Neural progenitor cell (in vitro differentiated cells): Measurements from ENCODE around the gene AFG1L. TPM values are rescaled to one million over a fixed set of nuclear protein-coding genes. Genes with fewer than 3 reads are reported as not detected.
A peak's percentile ranks its signal among the peaks of the same experiment; 100 is the strongest.

Source experiments
- DNase-seq: peaks from one replicate; pipeline ENCODE4 v3.0.0-alpha.2; 2016; ENCODE audit warnings: low spot score
- H2AFZ ChIP-seq: fragments of 200-600 bp; sonication (generic); replicated peaks from 2 replicates; pipeline ENCODE4 v1.6.1; 2016; ENCODE audit warnings: antibody characterized with exemption
- H3F3A ChIP-seq: fragments of 200-600 bp; sonication (generic); 2 replicates; pipeline ENCODE4 v1.6.1; 2016; ENCODE audit warnings: antibody characterized with exemption, low read depth
- H3K27ac ChIP-seq: fragments of 200-600 bp; sonication (generic); 2 replicates; pipeline ENCODE4 v1.5.1; 2016; ENCODE audit warnings: mild to moderate bottlenecking
- H3K27me3 ChIP-seq: fragments of 200-600 bp; sonication (generic); 2 replicates; pipeline ENCODE4 v1.6.1; 2016; ENCODE audit warnings: mild to moderate bottlenecking, moderate library complexity
- H3K36me3 ChIP-seq: fragments of 200-600 bp; sonication (generic); 2 replicates; pipeline ENCODE4 v1.5.1; 2016
- H3K4me1 ChIP-seq: fragments of 200-600 bp; sonication (generic); 2 replicates; pipeline ENCODE4 v1.6.1; 2016; ENCODE audit warnings: mixed run types
- H3K4me2 ChIP-seq: fragments of 200-600 bp; sonication (generic); 2 replicates; pipeline ENCODE4 v1.6.1; 2016
- H3K4me3 ChIP-seq: fragments of 200-600 bp; sonication (generic); 2 replicates; pipeline ENCODE4 v1.5.1; 2016
- H3K79me2 ChIP-seq: fragments of 200-600 bp; sonication (generic); 2 replicates; pipeline ENCODE4 v1.6.1; 2016; ENCODE audit warnings: low read depth
- H3K9ac ChIP-seq: fragments of 200-600 bp; sonication (generic); 2 replicates; pipeline ENCODE4 v1.6.1; 2016
- H3K9me3 ChIP-seq: fragments of 200-600 bp; sonication (generic); 2 replicates; pipeline ENCODE4 v1.5.1; 2016; ENCODE audit warnings: low read depth
- H4K20me1 ChIP-seq: fragments of 200-600 bp; sonication (generic); 2 replicates; pipeline ENCODE4 v1.6.1; 2016; ENCODE audit warnings: low read depth
- H3K27ac Mint-ChIP-seq: 3 replicates; pipeline ENCODE4 v1.8.0; 2021; ENCODE audit warnings: mixed read lengths
- H3K27me3 Mint-ChIP-seq: 2 replicates; pipeline ENCODE4 v1.8.0; 2022; ENCODE audit warnings: low read depth, mild to moderate bottlenecking, inconsistent platforms, moderate library complexity, mixed read lengths; ENCODE audit not compliant: insufficient read depth
- H3K36me3 Mint-ChIP-seq: 3 replicates; pipeline ENCODE4 v1.8.0; 2021; ENCODE audit warnings: mixed read lengths
- H3K4me1 Mint-ChIP-seq: 3 replicates; pipeline ENCODE4 v1.8.0; 2021; ENCODE audit warnings: mixed read lengths
- H3K4me3 Mint-ChIP-seq: 3 replicates; pipeline ENCODE4 v1.8.0; 2021; ENCODE audit warnings: mild to moderate bottlenecking, moderate library complexity, mixed read lengths
- H3K9me3 Mint-ChIP-seq: 3 replicates; pipeline ENCODE4 v1.8.0; 2020; ENCODE audit warnings: mixed read lengths
- EZH2 ChIP-seq: fragments of 200-600 bp; sonication (generic); IDR thresholded peaks from 2 replicates; pipeline ENCODE4 v1.6.1; 2017; ENCODE audit warnings: antibody characterized with exemption, mild to moderate bottlenecking, moderate library complexity
- EZH2phosphoT487 ChIP-seq: fragments of 200-600 bp; sonication (generic); IDR thresholded peaks from 2 replicates; pipeline ENCODE4 v1.6.1; 2017; ENCODE audit warnings: antibody characterized with exemption
- small RNA-seq: library from RNA; depleted of rRNA; stranded (forward); fragments of <200 nt; gene quantifications from one replicate; pipeline ENCODE3, GENCODE V24; 2015
- total RNA-seq: library from RNA; depleted of rRNA; stranded (reverse); fragments of >200 nt; gene quantifications from 2 replicates; pipeline ENCODE4 v1.2.3, GENCODE V29; 2015; ENCODE audit warnings: low replicate concordance
- TF ChIP-seq, protein P1 (sequence below): fragments of 200-600 bp; sonication (generic); IDR thresholded peaks from 2 replicates; pipeline ENCODE4 v1.5.1; 2017; ENCODE audit warnings: antibody characterized with exemption, mild to moderate bottlenecking

Gene AFG1L
- total RNA-seq, 1 donor from 2014 or later, result 8.3 TPM

DNA sequence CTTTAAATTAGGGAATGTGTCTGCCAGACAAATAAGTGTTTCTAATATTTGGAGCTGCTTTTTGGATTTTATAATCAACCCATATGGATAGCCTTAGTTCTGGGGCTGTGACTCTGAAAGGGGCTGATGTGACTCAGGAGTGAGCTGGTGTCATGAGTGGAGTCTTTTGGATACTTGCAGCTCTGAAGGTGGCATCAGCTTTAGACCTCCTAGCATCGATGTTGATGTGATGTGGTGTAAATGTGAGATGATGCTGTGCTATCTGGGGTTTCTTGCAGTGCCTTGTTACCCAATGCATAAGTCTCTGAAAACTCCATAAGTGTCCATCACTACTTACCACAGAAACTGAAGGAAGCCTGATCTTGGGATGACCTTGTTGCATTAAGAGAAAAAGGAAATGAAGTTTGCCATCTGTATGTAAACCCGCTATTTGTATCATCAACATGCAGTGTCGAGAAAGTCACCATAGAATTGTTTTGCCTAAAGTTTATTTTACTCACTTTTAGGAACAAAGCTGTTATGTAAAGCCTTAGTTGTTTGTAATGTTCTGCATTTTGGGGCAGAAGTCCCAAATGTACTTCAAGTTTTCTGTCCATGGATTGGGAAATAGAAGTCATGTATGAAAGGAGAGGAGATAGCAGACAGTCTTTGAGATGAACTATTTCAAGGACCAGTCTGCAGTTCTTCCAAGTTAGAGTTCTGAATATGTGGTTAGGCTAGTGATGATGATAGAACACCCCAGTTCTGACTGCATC lies 273.9 kb downstream of the AFG1L start:
- Mint-ChIP-seq H3K27ac (no peak overlapping the region), H3K27me3 (peaks cover 4% of the 10 kb centered on the region), H3K4me3 (no peak overlapping the region), H3K4me1 (peaks cover 2% of the 10 kb centered on the region), H3K9me3 (no peaks in the 10 kb centered on the region), H3K36me3 (peaks cover 25% of the 10 kb centered on the region)
- Histone ChIP-seq H3F3A (no peaks in the 10 kb centered on the region), H3K36me3 (peaks cover 5% of the 10 kb centered on the region), H3K27me3 (peaks cover 11% of the 10 kb centered on the region), H3K4me2 (no peak overlapping the region), H3K79me2 (peaks cover 34% of the 10 kb centered on the region), H4K20me1 (peaks cover 38% of the 10 kb centered on the region), H3K27ac (no peak overlapping the region), H3K4me3 (no peak overlapping the region), H3K4me1 (no peaks in the 10 kb centered on the region), H3K9ac (no peak overlapping the region), H3K9me3 (no peaks in the 10 kb centered on the region), H2AFZ (no peak overlapping the region)
- no peak for DNase-seq
- TF ChIP-seq EZH2 (no peak), EZH2phosphoT487 (no peak)
- TF ChIP-seq, protein P1, sequence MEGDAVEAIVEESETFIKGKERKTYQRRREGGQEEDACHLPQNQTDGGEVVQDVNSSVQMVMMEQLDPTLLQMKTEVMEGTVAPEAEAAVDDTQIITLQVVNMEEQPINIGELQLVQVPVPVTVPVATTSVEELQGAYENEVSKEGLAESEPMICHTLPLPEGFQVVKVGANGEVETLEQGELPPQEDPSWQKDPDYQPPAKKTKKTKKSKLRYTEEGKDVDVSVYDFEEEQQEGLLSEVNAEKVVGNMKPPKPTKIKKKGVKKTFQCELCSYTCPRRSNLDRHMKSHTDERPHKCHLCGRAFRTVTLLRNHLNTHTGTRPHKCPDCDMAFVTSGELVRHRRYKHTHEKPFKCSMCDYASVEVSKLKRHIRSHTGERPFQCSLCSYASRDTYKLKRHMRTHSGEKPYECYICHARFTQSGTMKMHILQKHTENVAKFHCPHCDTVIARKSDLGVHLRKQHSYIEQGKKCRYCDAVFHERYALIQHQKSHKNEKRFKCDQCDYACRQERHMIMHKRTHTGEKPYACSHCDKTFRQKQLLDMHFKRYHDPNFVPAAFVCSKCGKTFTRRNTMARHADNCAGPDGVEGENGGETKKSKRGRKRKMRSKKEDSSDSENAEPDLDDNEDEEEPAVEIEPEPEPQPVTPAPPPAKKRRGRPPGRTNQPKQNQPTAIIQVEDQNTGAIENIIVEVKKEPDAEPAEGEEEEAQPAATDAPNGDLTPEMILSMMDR, result no peak

DNA sequence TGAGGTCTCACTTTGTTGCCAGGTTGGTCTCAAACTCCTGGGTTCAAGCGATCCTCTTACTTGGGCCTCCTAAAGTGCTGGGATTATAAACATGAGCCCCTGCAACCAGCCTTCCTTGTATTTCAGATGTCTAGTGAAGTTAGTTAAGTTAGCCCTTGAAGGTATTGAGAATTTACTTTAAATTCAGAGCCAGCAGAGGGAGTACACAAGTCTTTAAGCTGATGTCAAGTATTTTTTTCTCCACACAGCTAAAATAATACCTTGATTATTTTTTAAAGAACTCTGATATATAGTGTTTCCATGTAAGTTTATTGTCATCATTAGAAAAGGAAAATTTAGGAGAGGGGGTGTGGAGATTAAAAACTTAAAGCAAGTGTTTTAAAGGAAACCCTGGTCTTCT lies 275.7 kb downstream of the AFG1L start:
- Histone ChIP-seq H2AFZ (no peak overlapping the region), H3K79me2 (peaks cover 16% of the 10 kb centered on the region), H3K9me3 (no peaks in the 10 kb centered on the region), H3K4me3 (no peak overlapping the region), H3K4me2 (no peak overlapping the region), H3K36me3 (peaks cover 5% of the 10 kb centered on the region), H3K27me3 (no peaks in the 10 kb centered on the region), H3K9ac (no peak overlapping the region), H3F3A (no peaks in the 10 kb centered on the region), H3K4me1 (no peaks in the 10 kb centered on the region), H4K20me1 (peaks cover 25% of the 10 kb centered on the region), H3K27ac (no peak overlapping the region)
- Mint-ChIP-seq H3K27ac (no peak overlapping the region), H3K4me1 (no peaks in the 10 kb centered on the region), H3K27me3 (peaks cover 2% of the 10 kb centered on the region), H3K9me3 (no peaks in the 10 kb centered on the region), H3K36me3 (peaks cover 25% of the 10 kb centered on the region), H3K4me3 (no peak overlapping the region)
- DNase-seq, result no peak
- no peak for TF ChIP-seq EZH2phosphoT487
- TF ChIP-seq EZH2, result no peak
- TF ChIP-seq, protein P1, result peak; percentile 10

DNA sequence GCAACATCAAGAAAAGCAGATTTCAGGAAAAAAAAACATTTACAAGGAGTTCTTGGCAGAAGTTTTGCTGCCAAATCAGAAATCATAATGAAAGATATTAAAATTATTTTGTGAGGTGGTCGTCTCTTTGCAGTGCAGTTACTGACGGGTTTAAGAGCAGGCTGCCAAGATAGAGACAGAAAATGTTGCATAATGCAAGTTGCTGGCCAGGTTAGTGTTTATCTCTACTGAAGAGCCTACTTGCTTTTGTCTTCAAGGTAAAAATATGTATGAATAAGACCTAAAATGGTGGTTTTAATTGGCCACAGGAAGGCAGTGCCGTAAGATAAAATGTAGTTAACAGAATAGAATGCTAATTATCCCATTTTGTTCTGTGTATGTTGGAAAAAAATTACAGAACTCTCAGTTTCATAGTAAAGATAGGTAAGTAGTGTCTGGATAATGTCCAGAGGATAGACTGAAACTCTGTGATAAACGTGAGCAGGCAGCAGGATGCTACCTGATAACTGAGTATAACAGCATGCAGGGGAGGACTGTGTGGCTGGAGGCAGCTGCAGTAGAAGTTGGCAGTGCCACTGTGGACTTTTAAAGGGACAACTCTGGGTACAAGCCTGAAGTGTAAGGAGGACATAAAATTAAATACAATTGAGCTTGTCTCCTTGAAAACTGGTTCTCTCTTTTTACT lies 279.7 kb downstream of the AFG1L start:
- no peak overlapping the region for H3K4me3 Mint-ChIP-seq
- peaks cover 8% of the 10 kb centered on the region for H3K4me1 ChIP-seq
- no peaks in the 10 kb centered on the region for H3K9me3 ChIP-seq
- peaks cover 5% of the 10 kb centered on the region for H3K36me3 ChIP-seq
- peaks cover 16% of the 10 kb centered on the region for H3K79me2 ChIP-seq
- TF ChIP-seq EZH2phosphoT487, result no peak
- TF ChIP-seq, protein P1, result no peak
- no peak for TF ChIP-seq EZH2
- H3K4me3 ChIP-seq, result no peak overlapping the region
- no peaks in the 10 kb centered on the region for H3K27me3 ChIP-seq
- H3F3A ChIP-seq, result no peaks in the 10 kb centered on the region
- DNase-seq, result no peak
- no peak overlapping the region for H3K4me2 ChIP-seq
- H3K9ac ChIP-seq, result no peak overlapping the region
- no peaks in the 10 kb centered on the region for H3K4me1 Mint-ChIP-seq
- no peak overlapping the region for H3K27ac Mint-ChIP-seq
- H3K27ac ChIP-seq, result no peak overlapping the region
- H2AFZ ChIP-seq, result no peak overlapping the region
- H3K27me3 Mint-ChIP-seq, result peaks cover 2% of the 10 kb centered on the region
- no peaks in the 10 kb centered on the region for H3K9me3 Mint-ChIP-seq
- H3K36me3 Mint-ChIP-seq, result peaks cover 28% of the 10 kb centered on the region
- H4K20me1 ChIP-seq, result peaks cover 20% of the 10 kb centered on the region

Small RNA genes lying within 50 kb of the gene (small RNA-seq; reads per million reads assigned to genes)
- gene AL356121.1, result not detected
- gene AL391646.1, result not detected
- gene RNA5SP212, result not detected
- gene RNU6-1144P, result not detected
- gene RNU6-770P, result not detected
- gene Z98742.2, result not detected

Other genes starting within 250 kb of the AFG1L start
- 18.0 and 42.8 TPM in 2 replicates for gene OSTM1, start 220.3 kb upstream of the AFG1L start, total RNA-seq
- 0.25 and 1.0 TPM in 2 replicates for gene NR2E1, start 129.0 kb upstream of the AFG1L start, total RNA-seq
- 67.8 and 122 TPM in 2 replicates for gene SNX3, start 34.0 kb upstream of the AFG1L start, total RNA-seq